ENCODE measurements around the gene TTLL11.

DNA sequence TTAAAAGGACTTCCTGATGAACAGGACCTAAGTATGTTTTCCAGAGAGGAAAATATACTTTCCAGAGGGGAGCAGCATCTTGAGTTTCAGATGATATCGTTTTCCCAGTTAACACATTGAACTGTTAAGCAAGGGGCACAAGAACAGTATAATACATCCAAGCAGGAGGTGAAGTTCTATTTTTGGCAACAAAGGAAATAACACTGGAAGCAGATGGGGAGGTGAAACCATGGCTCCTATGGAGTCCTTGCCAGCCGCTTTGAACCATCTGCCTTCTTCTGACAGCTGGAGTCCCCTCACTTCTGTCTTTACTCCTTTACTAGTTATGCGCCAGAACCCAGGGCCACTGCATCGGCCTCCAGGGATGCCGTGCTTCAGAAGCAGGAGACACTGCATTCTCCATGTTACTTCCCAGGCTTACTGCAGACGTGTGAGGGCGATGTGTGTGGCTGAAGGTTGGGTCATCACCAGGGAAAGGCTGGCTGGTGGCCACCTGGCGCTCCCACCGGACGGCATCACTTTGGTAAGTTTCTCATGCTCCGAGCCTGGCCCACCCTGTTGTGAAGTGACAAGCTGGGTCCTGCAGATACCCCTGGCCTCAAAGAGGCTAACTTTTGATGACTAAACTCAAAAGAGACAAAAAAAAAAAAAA is 77.8 kb downstream of the TTLL11 start:
- TF ChIP-seq, protein P1, sequence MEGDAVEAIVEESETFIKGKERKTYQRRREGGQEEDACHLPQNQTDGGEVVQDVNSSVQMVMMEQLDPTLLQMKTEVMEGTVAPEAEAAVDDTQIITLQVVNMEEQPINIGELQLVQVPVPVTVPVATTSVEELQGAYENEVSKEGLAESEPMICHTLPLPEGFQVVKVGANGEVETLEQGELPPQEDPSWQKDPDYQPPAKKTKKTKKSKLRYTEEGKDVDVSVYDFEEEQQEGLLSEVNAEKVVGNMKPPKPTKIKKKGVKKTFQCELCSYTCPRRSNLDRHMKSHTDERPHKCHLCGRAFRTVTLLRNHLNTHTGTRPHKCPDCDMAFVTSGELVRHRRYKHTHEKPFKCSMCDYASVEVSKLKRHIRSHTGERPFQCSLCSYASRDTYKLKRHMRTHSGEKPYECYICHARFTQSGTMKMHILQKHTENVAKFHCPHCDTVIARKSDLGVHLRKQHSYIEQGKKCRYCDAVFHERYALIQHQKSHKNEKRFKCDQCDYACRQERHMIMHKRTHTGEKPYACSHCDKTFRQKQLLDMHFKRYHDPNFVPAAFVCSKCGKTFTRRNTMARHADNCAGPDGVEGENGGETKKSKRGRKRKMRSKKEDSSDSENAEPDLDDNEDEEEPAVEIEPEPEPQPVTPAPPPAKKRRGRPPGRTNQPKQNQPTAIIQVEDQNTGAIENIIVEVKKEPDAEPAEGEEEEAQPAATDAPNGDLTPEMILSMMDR (IDR thresholded peaks at IDR 0.05) = no peak
- TF ChIP-seq MEF2A (IDR thresholded peaks at IDR 0.05; ENCODE audit: borderline replicate concordance, low read depth) = no peak
- TF ChIP-seq MXI1 (IDR thresholded peaks at IDR 0.05; ENCODE audit: low read depth, low read length) = no peak
- TF ChIP-seq EP300 (IDR thresholded peaks at IDR 0.05; ENCODE audit: borderline replicate concordance in 1 of 2, low read depth in 1 of 2, low read length in 1 of 2) = no peak
- TF ChIP-seq SMC3 (IDR thresholded peaks at IDR 0.05; ENCODE audit: low read depth, low read length) = no peak
- TF ChIP-seq, protein P2, sequence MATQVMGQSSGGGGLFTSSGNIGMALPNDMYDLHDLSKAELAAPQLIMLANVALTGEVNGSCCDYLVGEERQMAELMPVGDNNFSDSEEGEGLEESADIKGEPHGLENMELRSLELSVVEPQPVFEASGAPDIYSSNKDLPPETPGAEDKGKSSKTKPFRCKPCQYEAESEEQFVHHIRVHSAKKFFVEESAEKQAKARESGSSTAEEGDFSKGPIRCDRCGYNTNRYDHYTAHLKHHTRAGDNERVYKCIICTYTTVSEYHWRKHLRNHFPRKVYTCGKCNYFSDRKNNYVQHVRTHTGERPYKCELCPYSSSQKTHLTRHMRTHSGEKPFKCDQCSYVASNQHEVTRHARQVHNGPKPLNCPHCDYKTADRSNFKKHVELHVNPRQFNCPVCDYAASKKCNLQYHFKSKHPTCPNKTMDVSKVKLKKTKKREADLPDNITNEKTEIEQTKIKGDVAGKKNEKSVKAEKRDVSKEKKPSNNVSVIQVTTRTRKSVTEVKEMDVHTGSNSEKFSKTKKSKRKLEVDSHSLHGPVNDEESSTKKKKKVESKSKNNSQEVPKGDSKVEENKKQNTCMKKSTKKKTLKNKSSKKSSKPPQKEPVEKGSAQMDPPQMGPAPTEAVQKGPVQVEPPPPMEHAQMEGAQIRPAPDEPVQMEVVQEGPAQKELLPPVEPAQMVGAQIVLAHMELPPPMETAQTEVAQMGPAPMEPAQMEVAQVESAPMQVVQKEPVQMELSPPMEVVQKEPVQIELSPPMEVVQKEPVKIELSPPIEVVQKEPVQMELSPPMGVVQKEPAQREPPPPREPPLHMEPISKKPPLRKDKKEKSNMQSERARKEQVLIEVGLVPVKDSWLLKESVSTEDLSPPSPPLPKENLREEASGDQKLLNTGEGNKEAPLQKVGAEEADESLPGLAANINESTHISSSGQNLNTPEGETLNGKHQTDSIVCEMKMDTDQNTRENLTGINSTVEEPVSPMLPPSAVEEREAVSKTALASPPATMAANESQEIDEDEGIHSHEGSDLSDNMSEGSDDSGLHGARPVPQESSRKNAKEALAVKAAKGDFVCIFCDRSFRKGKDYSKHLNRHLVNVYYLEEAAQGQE (IDR thresholded peaks at IDR 0.05; ENCODE audit: low read depth, low read length) = no peak
- TF ChIP-seq, protein P3, sequence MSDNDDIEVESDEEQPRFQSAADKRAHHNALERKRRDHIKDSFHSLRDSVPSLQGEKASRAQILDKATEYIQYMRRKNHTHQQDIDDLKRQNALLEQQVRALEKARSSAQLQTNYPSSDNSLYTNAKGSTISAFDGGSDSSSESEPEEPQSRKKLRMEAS (IDR thresholded peaks at IDR 0.05; ENCODE audit: low read depth) = no peak

All from SK-N-SH (cell line).